HEK293 (cell line): Measurements from ENCODE around the gene SERTAD4.
A peak's percentile ranks its signal among the peaks of the same experiment; 100 is the strongest.

ENCODE experiments used
- ATF2 ChIP-seq: fragments of 450-650 bp; formaldehyde crosslinking; IDR thresholded peaks from 2 replicates; pipeline ENCODE4 v1.5.1; 2016; ENCODE audit warnings: missing biosample characterization, missing genetic modification characterization, low read depth
- ELK4 ChIP-seq: IDR thresholded peaks from 2 replicates; pipeline ENCODE4 v1.6.1; 2011; ENCODE audit warnings: mild to moderate bottlenecking, low read depth, low read length, borderline replicate concordance
- GFI1B ChIP-seq: fragments of 450-650 bp; formaldehyde crosslinking; IDR thresholded peaks from 2 replicates; pipeline ENCODE4 v1.5.1; 2016; ENCODE audit warnings: missing biosample characterization, missing genetic modification characterization
- HOXC10 ChIP-seq: sonication (generic); formaldehyde crosslinking; IDR thresholded peaks from 2 replicates; pipeline ENCODE4 v1.8.1; 2023; ENCODE audit warnings: mild to moderate bottlenecking, missing genetic modification reagents
- PRDM4 ChIP-seq: fragments of 450-650 bp; formaldehyde crosslinking; IDR thresholded peaks from 2 replicates; pipeline ENCODE4 v1.5.1; 2017; ENCODE audit warnings: missing biosample characterization, missing genetic modification characterization
- PRDM6 ChIP-seq: fragments of 450-650 bp; formaldehyde crosslinking; IDR thresholded peaks from 2 replicates; pipeline ENCODE4 v1.5.1; 2017; ENCODE audit warnings: missing biosample characterization, missing genetic modification characterization
- TCF7L2 ChIP-seq: IDR thresholded peaks from 2 replicates; pipeline ENCODE4 v1.6.1; 2011; ENCODE audit warnings: low read depth, mild to moderate bottlenecking, inconsistent platforms, low read length, moderate library complexity, borderline replicate concordance
- TRIM28 ChIP-seq: IDR thresholded peaks from 2 replicates; pipeline ENCODE4 v1.6.1; 2011; ENCODE audit warnings: low read length, control low read depth, borderline replicate concordance
- YY1 ChIP-seq: fragments of 450-650 bp; formaldehyde crosslinking; IDR thresholded peaks from 2 replicates; pipeline ENCODE4 v1.5.1; 2018; ENCODE audit warnings: missing biosample characterization, missing genetic modification characterization
- ZBTB20 ChIP-seq: fragments of 450-650 bp; formaldehyde crosslinking; IDR thresholded peaks from 2 replicates; pipeline ENCODE4 v1.5.1; 2016; ENCODE audit warnings: missing biosample characterization, missing genetic modification characterization
- ZBTB8A ChIP-seq: fragments of 450-650 bp; formaldehyde crosslinking; IDR thresholded peaks from 2 replicates; pipeline ENCODE4 v1.5.1; 2016; ENCODE audit warnings: missing biosample characterization, missing genetic modification characterization
- ZIC2 ChIP-seq: fragments of 450-650 bp; formaldehyde crosslinking; IDR thresholded peaks from 2 replicates; pipeline ENCODE4 v1.5.1; 2016; ENCODE audit warnings: missing biosample characterization, missing genetic modification characterization
- ZNF140 ChIP-seq: fragments of 450-650 bp; formaldehyde crosslinking; IDR thresholded peaks from 2 replicates; pipeline ENCODE4 v1.5.1; 2016; ENCODE audit warnings: missing biosample characterization, missing genetic modification characterization
- ZNF155 ChIP-seq: fragments of 450-650 bp; formaldehyde crosslinking; IDR thresholded peaks from 2 replicates; pipeline ENCODE4 v1.5.1; 2016; ENCODE audit warnings: missing biosample characterization, missing genetic modification characterization
- ZNF248 ChIP-seq: fragments of 450-650 bp; formaldehyde crosslinking; IDR thresholded peaks from 2 replicates; pipeline ENCODE4 v1.5.1; 2017; ENCODE audit warnings: missing biosample characterization, missing genetic modification characterization
- ZNF266 ChIP-seq: fragments of 450-650 bp; formaldehyde crosslinking; IDR thresholded peaks from 2 replicates; pipeline ENCODE4 v1.5.1; 2016; ENCODE audit warnings: missing biosample characterization, missing genetic modification characterization, low read depth
- ZNF280D ChIP-seq: fragments of 450-650 bp; formaldehyde crosslinking; IDR thresholded peaks from 2 replicates; pipeline ENCODE4 v1.5.1; 2016; ENCODE audit warnings: missing biosample characterization, missing genetic modification characterization
- ZNF292 ChIP-seq: fragments of 450-650 bp; formaldehyde crosslinking; IDR thresholded peaks from 2 replicates; pipeline ENCODE4 v1.5.1; 2016; ENCODE audit warnings: low read depth, missing biosample characterization, missing genetic modification characterization, borderline replicate concordance
- ZNF302 ChIP-seq: fragments of 450-650 bp; formaldehyde crosslinking; IDR thresholded peaks from 2 replicates; pipeline ENCODE4 v1.5.1; 2016; ENCODE audit warnings: missing biosample characterization, missing genetic modification characterization, low read depth
- ZNF335 ChIP-seq: fragments of 450-650 bp; formaldehyde crosslinking; conservative IDR thresholded peaks from 2 replicates; pipeline ENCODE4 v1.5.1; 2016; ENCODE audit warnings: missing biosample characterization, missing genetic modification characterization
- ZNF341 ChIP-seq: fragments of 450-650 bp; formaldehyde crosslinking; IDR thresholded peaks from 2 replicates; pipeline ENCODE4; 2016; ENCODE audit warnings: low read depth, missing biosample characterization, missing genetic modification characterization
- ZNF433 ChIP-seq: fragments of 450-650 bp; formaldehyde crosslinking; IDR thresholded peaks from 2 replicates; pipeline ENCODE4 v1.5.1; 2016; ENCODE audit warnings: missing biosample characterization, missing genetic modification characterization, low read depth
- ZNF548 ChIP-seq: fragments of 450-650 bp; formaldehyde crosslinking; IDR thresholded peaks from 2 replicates; pipeline ENCODE4 v1.5.1; 2016; ENCODE audit warnings: missing biosample characterization, missing genetic modification characterization
- ZNF596 ChIP-seq: fragments of 450-650 bp; IDR thresholded peaks from 2 replicates; pipeline ENCODE4 v1.5.0; 2018; ENCODE audit warnings: missing biosample characterization, mild to moderate bottlenecking, missing genetic modification characterization, moderate library complexity
- ZNF626 ChIP-seq: fragments of 450-650 bp; sonication (Bioruptor Pico); formaldehyde crosslinking; IDR thresholded peaks from 2 replicates; pipeline ENCODE4 v1.5.1; 2018; ENCODE audit warnings: missing biosample characterization, missing genetic modification characterization, inconsistent platforms
- ZNF639 ChIP-seq: fragments of 450-650 bp; formaldehyde crosslinking; IDR thresholded peaks from 2 replicates; pipeline ENCODE4 v1.5.1; 2016; ENCODE audit warnings: missing biosample characterization, missing genetic modification characterization
- ZNF670 ChIP-seq: fragments of 450-650 bp; formaldehyde crosslinking; IDR thresholded peaks from 2 replicates; pipeline ENCODE4 v1.5.1; 2016; ENCODE audit warnings: missing biosample characterization, missing genetic modification characterization, low read depth
- ZNF701 ChIP-seq: fragments of 450-650 bp; formaldehyde crosslinking; IDR thresholded peaks from 2 replicates; pipeline ENCODE4 v1.5.1; 2016; ENCODE audit warnings: missing biosample characterization, missing genetic modification characterization
- ZNF785 ChIP-seq: fragments of 450-650 bp; formaldehyde crosslinking; IDR thresholded peaks from 2 replicates; pipeline ENCODE4 v1.5.1; 2016; ENCODE audit warnings: missing biosample characterization, missing genetic modification characterization
- ZNF791 ChIP-seq: fragments of 450-650 bp; formaldehyde crosslinking; IDR thresholded peaks from 2 replicates; pipeline ENCODE4 v1.5.1; 2016; ENCODE audit warnings: missing biosample characterization, missing genetic modification characterization
- ZNF830 ChIP-seq: fragments of 450-650 bp; IDR thresholded peaks from 2 replicates; pipeline ENCODE4 v1.5.0; 2018; ENCODE audit warnings: missing biosample characterization, missing genetic modification characterization, low read depth, mild to moderate bottlenecking, moderate library complexity

SERTAD4 gene

GRCh38 chr1:210236840-210237409 lies 4.3 kb downstream of the SERTAD4 start (continued):
- TF ChIP-seq ZNF670 (tag by site-specific recombination) (no peak), ZNF785 (tag by site-specific recombination) (no peak), ZNF280D (no peak), ZNF548 (no peak), ATF2 (tag by site-specific recombination) (no peak), ZNF830 (tag by site-specific recombination) (no peak), ZBTB20 (tag by site-specific recombination) (peak; percentile 48; the same call in 1 of the 2 replicates), ZBTB8A (tag by site-specific recombination) (peak; percentile 69), ELK4 (no peak), ZNF266 (tag by site-specific recombination) (no peak), ZNF155 (tag by site-specific recombination) (no peak), ZNF701 (tag by site-specific recombination) (no peak), YY1 (tag by site-specific recombination) (no peak), ZNF248 (tag by site-specific recombination) (no peak), ZNF341 (tag by site-specific recombination) (peak; percentile 27), ZNF791 (tag by site-specific recombination) (no peak), HOXC10 (CRISPR knock-in tag) (no peak), ZNF596 (tag by site-specific recombination) (no peak), TRIM28 (no peak; the same call in 1 of the 2 replicates), ZIC2 (tag by site-specific recombination) (no peak), GFI1B (tag by site-specific recombination) (no peak), ZNF626 (tag by site-specific recombination) (no peak), ZNF292 (tag by site-specific recombination) (no peak), PRDM4 (tag by site-specific recombination) (no peak), ZNF140 (tag by site-specific recombination) (no peak), PRDM6 (tag by site-specific recombination) (no peak), ZNF302 (tag by site-specific recombination) (no peak), TCF7L2 (no peak), ZNF433 (no peak), ZNF639 (no peak), ZNF335 (peak; percentile 40)
